Activated CD8-positive, alpha-beta T cell treated with anti-CD3 and anti-CD28 coated beads for 36 hours (primary cell): Measurements from ENCODE around the gene S1PR3. TPM values are rescaled to one million over a fixed set of nuclear protein-coding genes. Genes with fewer than 3 reads are reported as not detected.

Source experiments
- ATAC-seq: fragments of 200-7000 bp; cut with Tn5 transposase; one replicate; pipeline ENCODE4 v1.10.0; 2021; ENCODE audit warnings: mild to moderate bottlenecking, moderate library complexity
- CTCF ChIA-PET: fragments of 350-600 bp; sonication (Branson Sonifier 250); formaldehyde crosslinking; loops from one replicate; lab custom pipeline; 2021; ENCODE audit warnings: antibody characterized with exemption; lab: Charles Lee
- POLR2A ChIA-PET: fragments of 350-600 bp; sonication (Branson Sonifier 250); formaldehyde crosslinking; loops from one replicate; lab custom pipeline; 2021; ENCODE audit warnings: antibody characterized with exemption; lab: Charles Lee
- DNase-seq: peaks from one replicate; pipeline ENCODE4 v3.0.0-alpha.2; 2020
- H3K27ac Mint-ChIP-seq: one replicate; pipeline ENCODE4 v1.8.0; 2021; ENCODE audit warnings: mild to moderate bottlenecking, mixed read lengths
- H3K27me3 Mint-ChIP-seq: one replicate; pipeline ENCODE4 v1.8.0; 2021; ENCODE audit warnings: mixed read lengths
- H3K36me3 Mint-ChIP-seq: one replicate; pipeline ENCODE4 v1.8.0; 2021; ENCODE audit warnings: low read depth, mixed read lengths
- H3K4me1 Mint-ChIP-seq: one replicate; pipeline ENCODE4 v1.8.0; 2021; ENCODE audit warnings: low read depth, mixed read lengths
- H3K4me3 Mint-ChIP-seq: one replicate; pipeline ENCODE4 v1.8.0; 2021; ENCODE audit warnings: mild to moderate bottlenecking, moderate library complexity, mixed read lengths
- H3K9me3 Mint-ChIP-seq: one replicate; pipeline ENCODE4 v1.8.0; 2021; ENCODE audit warnings: mixed read lengths
- CTCF ChIP-seq: fragments of 200-600 bp; IDR thresholded peaks from one replicate; pipeline ENCODE4 v1.8.0; 2022; ENCODE audit warnings: antibody characterized with exemption, mild to moderate bottlenecking
- intact Hi-C: fragments of 100-400 bp; cut with micrococcal nuclease; formaldehyde crosslinking; loops from one replicate; pipeline ENCODE4 v1.10.0; 2022
- total RNA-seq, 2 experiments: library from RNA; stranded (reverse); gene quantifications; one replicate each; pipeline ENCODE4 v1.2.3, GENCODE V29; 2021

The S1PR3 gene
- total RNA-seq, 2 experiments from 2014 or later: 0.36 to 0.58 TPM

GRCh38 chr9:89012294-89013042, 21.2 kb downstream of the S1PR3 start:
- H3K9me3 Mint-ChIP-seq: no peaks in the 10 kb centered on the region
- intact Hi-C loops: no loop called here
- H3K4me3 Mint-ChIP-seq: no peak overlapping the region
- ATAC-seq: no peak
- DNase-seq: no peak
- TF ChIP-seq CTCF: no peak
- H3K36me3 Mint-ChIP-seq: no peaks in the 10 kb centered on the region
- ChIA-PET POLR2A (no interaction called here), CTCF (no interaction called here)
- H3K27ac Mint-ChIP-seq: no peak overlapping the region
- H3K27me3 Mint-ChIP-seq: no peaks in the 10 kb centered on the region
- H3K4me1 Mint-ChIP-seq: no peaks in the 10 kb centered on the region

GRCh38 chr9:89013660-89014059, 22.4 kb downstream of the S1PR3 start:
- no peaks in the 10 kb centered on the region for H3K36me3 Mint-ChIP-seq
- no peak for TF ChIP-seq CTCF
- POLR2A ChIA-PET: no interaction called here
- H3K27me3 Mint-ChIP-seq: peaks cover 2% of the 10 kb centered on the region
- intact Hi-C loops: no loop called here
- DNase-seq (no peak), ATAC-seq (no peak)
- no peaks in the 10 kb centered on the region for H3K4me1 Mint-ChIP-seq
- H3K9me3 Mint-ChIP-seq: no peaks in the 10 kb centered on the region
- no peak overlapping the region for H3K4me3 Mint-ChIP-seq
- no peak overlapping the region for H3K27ac Mint-ChIP-seq
- CTCF ChIA-PET: no interaction called here

DNA sequence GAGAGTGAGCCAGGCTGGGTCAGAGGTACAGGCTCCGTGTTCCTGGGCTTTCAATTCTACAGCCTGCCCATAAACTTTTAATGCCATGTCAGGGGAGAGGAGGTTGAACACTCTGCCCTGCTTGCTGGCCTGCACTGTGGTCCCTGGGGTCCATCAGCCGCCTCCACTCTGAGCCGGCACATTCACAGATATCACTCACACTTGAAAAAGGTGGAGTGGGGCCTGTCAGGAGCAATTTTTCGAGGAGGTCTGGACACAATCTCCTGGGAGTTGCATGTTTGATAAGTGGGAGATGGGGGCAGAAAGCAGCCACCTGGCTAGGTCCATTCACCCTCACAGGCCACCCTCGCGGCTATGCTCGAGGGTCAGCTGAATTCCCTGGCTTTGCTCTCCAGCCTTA, 22.9 kb downstream of the S1PR3 start:
- Mint-ChIP-seq H3K27ac (no peak overlapping the region), H3K36me3 (no peaks in the 10 kb centered on the region), H3K4me1 (no peaks in the 10 kb centered on the region), H3K27me3 (peaks cover 2% of the 10 kb centered on the region), H3K4me3 (no peak overlapping the region), H3K9me3 (no peaks in the 10 kb centered on the region)
- no peak for ATAC-seq
- intact Hi-C loops: no loop called here
- POLR2A ChIA-PET: no interaction called here
- CTCF ChIA-PET: no interaction called here
- TF ChIP-seq CTCF: no peak
- no peak for DNase-seq

- H3K9me3 Mint-ChIP-seq: no peaks in the 10 kb centered on the region
- ChIA-PET CTCF (no interaction called here), POLR2A (no interaction called here)
- intact Hi-C loops: no loop called here
- H3K36me3 Mint-ChIP-seq: no peaks in the 10 kb centered on the region
- no peak overlapping the region for H3K27ac Mint-ChIP-seq
- TF ChIP-seq CTCF: no peak
- DNase-seq (no peak), ATAC-seq (no peak)
- H3K4me1 Mint-ChIP-seq: no peaks in the 10 kb centered on the region
- peaks cover 2% of the 10 kb centered on the region for H3K27me3 Mint-ChIP-seq
- H3K4me3 Mint-ChIP-seq: no peak overlapping the region
Observed at GRCh38 chr9:89015336-89015735, 24.1 kb downstream of the S1PR3 start.

GRCh38 chr9:89020754-89021153, 29.5 kb downstream of the S1PR3 start:
- no peak for TF ChIP-seq CTCF
- no peaks in the 10 kb centered on the region for H3K36me3 Mint-ChIP-seq
- H3K9me3 Mint-ChIP-seq: no peaks in the 10 kb centered on the region
- DNase-seq (no peak), ATAC-seq (no peak)
- H3K27me3 Mint-ChIP-seq: peaks cover 2% of the 10 kb centered on the region
- intact Hi-C loops: no loop called here
- ChIA-PET CTCF (no interaction called here), POLR2A (no interaction called here)
- H3K4me1 Mint-ChIP-seq: no peaks in the 10 kb centered on the region
- no peak overlapping the region for H3K4me3 Mint-ChIP-seq
- no peak overlapping the region for H3K27ac Mint-ChIP-seq
